HepG2 (cell line): ENCODE results near the gene XPC. TPM values are rescaled to one million over a fixed set of nuclear protein-coding genes. Genes with fewer than 3 reads are reported as not detected.

Experiments used
- AKAP8 ChIP-seq: sonication (generic); formaldehyde crosslinking; IDR thresholded peaks from 2 replicates; pipeline ENCODE4 v1.5.1; 2020; ENCODE audit warnings: mild to moderate bottlenecking, missing genetic modification reagents
- ARID2 ChIP-seq: sonication (generic); formaldehyde crosslinking; IDR thresholded peaks from 2 replicates; pipeline ENCODE4 v1.8.1; 2022; ENCODE audit warnings: mild to moderate bottlenecking, missing genetic modification reagents, borderline replicate concordance
- CAMTA2 ChIP-seq: sonication (generic); formaldehyde crosslinking; IDR thresholded peaks from 2 replicates; pipeline ENCODE4 v1.4.0; 2020; ENCODE audit warnings: mild to moderate bottlenecking, missing genetic modification reagents, borderline replicate concordance
- ETV6 ChIP-seq: sonication (generic); formaldehyde crosslinking; conservative IDR thresholded peaks from 2 replicates; pipeline ENCODE4 v1.4.0; 2020; ENCODE audit warnings: missing genetic modification reagents
- MLLT10 ChIP-seq: sonication (generic); formaldehyde crosslinking; IDR thresholded peaks from 2 replicates; pipeline ENCODE4 v1.4.0; 2020; ENCODE audit warnings: missing genetic modification reagents
- NFKB2 ChIP-seq: sonication (generic); formaldehyde crosslinking; IDR thresholded peaks from 2 replicates; pipeline ENCODE4 v1.4.0; 2020; ENCODE audit warnings: missing genetic modification reagents, borderline replicate concordance
- PAF1 ChIP-seq: IDR thresholded peaks from 2 replicates; pipeline ENCODE4 v1.6.1; 2016; ENCODE audit warnings: missing genetic modification reagents, missing compliant biosample characterization
- POLR2A ChIP-seq, 2 experiments: IDR thresholded peaks; 2 replicates each; pipeline ENCODE4 v1.6.1; 2011; ENCODE audit warnings: low read depth in 2 of 2, low read length in 2 of 2, mild to moderate bottlenecking in 1 of 2, moderate library complexity in 1 of 2; ENCODE audit not compliant: insufficient read depth in 1 of 2
- RFXANK ChIP-seq: IDR thresholded peaks from 2 replicates; pipeline ENCODE4 v1.6.1; 2016
- SYNCRIP ChIP-seq: fragments of 200-400 bp; formaldehyde crosslinking; IDR thresholded peaks from 2 replicates; pipeline ENCODE4 v1.6.1; 2018; ENCODE audit warnings: mild to moderate bottlenecking, low read depth, low read length; ENCODE audit not compliant: insufficient read depth
- TGIF2 ChIP-seq: IDR thresholded peaks from 2 replicates; pipeline ENCODE4 v1.6.1; 2016; ENCODE audit warnings: control low read depth, missing compliant biosample characterization
- ZMYM3 ChIP-seq: sonication (generic); formaldehyde crosslinking; IDR thresholded peaks from 2 replicates; pipeline ENCODE4 v1.5.1; 2020; ENCODE audit warnings: mild to moderate bottlenecking, missing genetic modification reagents
- ZNF160 ChIP-seq: sonication (generic); formaldehyde crosslinking; IDR thresholded peaks from 2 replicates; pipeline ENCODE4 v1.8.0; 2022; ENCODE audit warnings: mild to moderate bottlenecking, inconsistent platforms, missing genetic modification reagents
- ZNF563 ChIP-seq: sonication (generic); formaldehyde crosslinking; IDR thresholded peaks from 2 replicates; pipeline ENCODE4 v1.8.0; 2022; ENCODE audit warnings: mild to moderate bottlenecking, moderate library complexity, missing genetic modification reagents
- polyA plus RNA-seq, 8 experiments: library from polyadenylated mRNA; depleted of rRNA in 3 of 8; stranded (reverse) in 7 of 8; unstranded in 1 of 8; fragments of >200 nt; fragmentation: Illumina TruSeq in 4 of 8; extraction: Trizol in 4 of 8; gene quantifications; 2 replicates each; pipeline versions ENCODE4 v1.2.1 to v1.2.3, GENCODE V29; 2011 to 2016; ENCODE audit warnings: low read depth in 4 of 8, missing spikeins in 1 of 8, mixed read lengths in 1 of 8; ENCODE audit not compliant: insufficient read depth in 1 of 8
- total RNA-seq, 5 experiments: library from RNA; depleted of rRNA; stranded (reverse); fragments of >200 nt; fragmentation: Illumina TruSeq; extraction: Trizol; gene quantifications; 2 replicates each; pipeline ENCODE4 v1.2.3, GENCODE V29; 2016; ENCODE audit warnings: low read depth in 1 of 5
- TF ChIP-seq, protein P1 (sequence below): sonication (generic); formaldehyde crosslinking; IDR thresholded peaks from 2 replicates; pipeline ENCODE4 v1.4.0; 2020; ENCODE audit warnings: missing genetic modification reagents
- TF ChIP-seq, protein P2 (sequence below): sonication (generic); formaldehyde crosslinking; IDR thresholded peaks from 2 replicates; pipeline ENCODE4 v1.4.0; 2020; ENCODE audit warnings: missing genetic modification reagents
- TF ChIP-seq, protein P3 (sequence below): sonication (generic); formaldehyde crosslinking; IDR thresholded peaks from 2 replicates; pipeline ENCODE4 v1.5.0; 2020; ENCODE audit warnings: mild to moderate bottlenecking, missing genetic modification reagents, borderline replicate concordance
- TF ChIP-seq, protein P4 (sequence below): sonication (generic); formaldehyde crosslinking; conservative IDR thresholded peaks from 2 replicates; pipeline ENCODE4 v1.4.0; 2020; ENCODE audit warnings: missing genetic modification reagents

XPC gene
- total and polyA plus RNA-seq, 2 of the 13 experiments (the other 11 are each of a cell fraction or from before 2014, with no cell fraction given), result 9.4 to 24.1 TPM

DNA sequence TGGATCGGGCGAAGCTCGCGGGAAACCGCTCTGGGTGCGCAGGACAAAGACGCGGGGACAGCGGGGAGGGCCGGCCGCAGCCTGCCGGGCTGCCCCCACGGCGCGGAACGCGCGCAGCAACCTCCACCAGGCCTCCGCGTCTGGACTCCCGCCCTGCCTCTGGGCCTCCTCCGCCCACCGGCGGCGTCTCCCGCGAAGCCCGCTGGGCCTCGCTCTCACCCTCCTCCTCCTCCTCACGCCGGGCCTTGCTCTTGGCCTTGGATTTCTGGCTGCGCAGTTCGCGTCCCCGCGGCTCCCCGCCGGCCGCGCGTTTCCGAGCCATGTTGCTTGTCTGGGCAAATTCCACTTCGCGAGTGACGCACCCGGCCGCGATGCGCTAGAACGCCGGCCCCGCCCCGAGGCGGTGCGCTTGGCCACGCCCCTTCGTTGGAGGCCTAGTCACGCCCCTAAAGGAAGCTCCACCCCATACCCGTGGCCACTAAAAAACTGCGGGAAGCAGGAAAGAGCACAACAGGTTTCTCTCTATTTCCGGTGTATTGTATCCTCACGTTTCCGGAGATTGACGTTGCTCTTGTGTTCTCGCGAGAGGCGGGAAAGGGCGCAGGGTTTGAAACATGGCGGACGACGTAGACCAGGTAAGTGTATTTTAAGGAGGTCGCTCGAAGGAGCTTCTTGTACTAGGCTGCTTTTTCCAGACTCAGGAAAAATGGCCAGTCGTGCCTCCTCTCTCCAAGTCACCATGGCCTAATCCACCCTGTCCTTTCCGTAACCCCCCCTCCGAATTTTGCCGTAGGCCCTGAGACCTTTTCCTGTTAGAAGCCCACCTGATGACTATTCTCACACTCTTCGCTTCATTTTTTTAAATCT lies at the start of gene XPC, which contains the start of gene LSM3 (continued):
- TF ChIP-seq, protein P1, sequence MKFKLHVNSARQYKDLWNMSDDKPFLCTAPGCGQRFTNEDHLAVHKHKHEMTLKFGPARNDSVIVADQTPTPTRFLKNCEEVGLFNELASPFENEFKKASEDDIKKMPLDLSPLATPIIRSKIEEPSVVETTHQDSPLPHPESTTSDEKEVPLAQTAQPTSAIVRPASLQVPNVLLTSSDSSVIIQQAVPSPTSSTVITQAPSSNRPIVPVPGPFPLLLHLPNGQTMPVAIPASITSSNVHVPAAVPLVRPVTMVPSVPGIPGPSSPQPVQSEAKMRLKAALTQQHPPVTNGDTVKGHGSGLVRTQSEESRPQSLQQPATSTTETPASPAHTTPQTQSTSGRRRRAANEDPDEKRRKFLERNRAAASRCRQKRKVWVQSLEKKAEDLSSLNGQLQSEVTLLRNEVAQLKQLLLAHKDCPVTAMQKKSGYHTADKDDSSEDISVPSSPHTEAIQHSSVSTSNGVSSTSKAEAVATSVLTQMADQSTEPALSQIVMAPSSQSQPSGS (CRISPR knock-in tag), result no peak
- no peak for TF ChIP-seq AKAP8
- TF ChIP-seq TGIF2, result peak; percentile 71
- TF ChIP-seq NFKB2 (CRISPR knock-in tag), result peak; percentile 86; the same call in 1 of the 2 replicates
- TF ChIP-seq ARID2, result no peak; the same call in 1 of the 2 replicates
- peak; percentile 95; the same call in 1 of the 2 replicates for TF ChIP-seq ZNF563 (CRISPR knock-in tag)
- TF ChIP-seq ZMYM3 (CRISPR knock-in tag), result 0 out of 2 replicates have a peak, but pooled peaks have one; percentile 38
- TF ChIP-seq SYNCRIP, result no peak
- no peak for TF ChIP-seq PAF1 (CRISPR knock-in tag)
- TF ChIP-seq, protein P2, sequence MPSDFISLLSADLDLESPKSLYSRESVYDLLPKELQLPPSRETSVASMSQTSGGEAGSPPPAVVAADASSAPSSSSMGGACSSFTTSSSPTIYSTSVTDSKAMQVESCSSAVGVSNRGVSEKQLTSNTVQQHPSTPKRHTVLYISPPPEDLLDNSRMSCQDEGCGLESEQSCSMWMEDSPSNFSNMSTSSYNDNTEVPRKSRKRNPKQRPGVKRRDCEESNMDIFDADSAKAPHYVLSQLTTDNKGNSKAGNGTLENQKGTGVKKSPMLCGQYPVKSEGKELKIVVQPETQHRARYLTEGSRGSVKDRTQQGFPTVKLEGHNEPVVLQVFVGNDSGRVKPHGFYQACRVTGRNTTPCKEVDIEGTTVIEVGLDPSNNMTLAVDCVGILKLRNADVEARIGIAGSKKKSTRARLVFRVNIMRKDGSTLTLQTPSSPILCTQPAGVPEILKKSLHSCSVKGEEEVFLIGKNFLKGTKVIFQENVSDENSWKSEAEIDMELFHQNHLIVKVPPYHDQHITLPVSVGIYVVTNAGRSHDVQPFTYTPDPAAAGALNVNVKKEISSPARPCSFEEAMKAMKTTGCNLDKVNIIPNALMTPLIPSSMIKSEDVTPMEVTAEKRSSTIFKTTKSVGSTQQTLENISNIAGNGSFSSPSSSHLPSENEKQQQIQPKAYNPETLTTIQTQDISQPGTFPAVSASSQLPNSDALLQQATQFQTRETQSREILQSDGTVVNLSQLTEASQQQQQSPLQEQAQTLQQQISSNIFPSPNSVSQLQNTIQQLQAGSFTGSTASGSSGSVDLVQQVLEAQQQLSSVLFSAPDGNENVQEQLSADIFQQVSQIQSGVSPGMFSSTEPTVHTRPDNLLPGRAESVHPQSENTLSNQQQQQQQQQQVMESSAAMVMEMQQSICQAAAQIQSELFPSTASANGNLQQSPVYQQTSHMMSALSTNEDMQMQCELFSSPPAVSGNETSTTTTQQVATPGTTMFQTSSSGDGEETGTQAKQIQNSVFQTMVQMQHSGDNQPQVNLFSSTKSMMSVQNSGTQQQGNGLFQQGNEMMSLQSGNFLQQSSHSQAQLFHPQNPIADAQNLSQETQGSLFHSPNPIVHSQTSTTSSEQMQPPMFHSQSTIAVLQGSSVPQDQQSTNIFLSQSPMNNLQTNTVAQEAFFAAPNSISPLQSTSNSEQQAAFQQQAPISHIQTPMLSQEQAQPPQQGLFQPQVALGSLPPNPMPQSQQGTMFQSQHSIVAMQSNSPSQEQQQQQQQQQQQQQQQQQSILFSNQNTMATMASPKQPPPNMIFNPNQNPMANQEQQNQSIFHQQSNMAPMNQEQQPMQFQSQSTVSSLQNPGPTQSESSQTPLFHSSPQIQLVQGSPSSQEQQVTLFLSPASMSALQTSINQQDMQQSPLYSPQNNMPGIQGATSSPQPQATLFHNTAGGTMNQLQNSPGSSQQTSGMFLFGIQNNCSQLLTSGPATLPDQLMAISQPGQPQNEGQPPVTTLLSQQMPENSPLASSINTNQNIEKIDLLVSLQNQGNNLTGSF, result no peak; the same call in 1 of the 2 replicates
- peak; percentile 30; the same call in 1 of the 2 replicates for TF ChIP-seq ETV6 (CRISPR knock-in tag)
- TF ChIP-seq, protein P3, sequence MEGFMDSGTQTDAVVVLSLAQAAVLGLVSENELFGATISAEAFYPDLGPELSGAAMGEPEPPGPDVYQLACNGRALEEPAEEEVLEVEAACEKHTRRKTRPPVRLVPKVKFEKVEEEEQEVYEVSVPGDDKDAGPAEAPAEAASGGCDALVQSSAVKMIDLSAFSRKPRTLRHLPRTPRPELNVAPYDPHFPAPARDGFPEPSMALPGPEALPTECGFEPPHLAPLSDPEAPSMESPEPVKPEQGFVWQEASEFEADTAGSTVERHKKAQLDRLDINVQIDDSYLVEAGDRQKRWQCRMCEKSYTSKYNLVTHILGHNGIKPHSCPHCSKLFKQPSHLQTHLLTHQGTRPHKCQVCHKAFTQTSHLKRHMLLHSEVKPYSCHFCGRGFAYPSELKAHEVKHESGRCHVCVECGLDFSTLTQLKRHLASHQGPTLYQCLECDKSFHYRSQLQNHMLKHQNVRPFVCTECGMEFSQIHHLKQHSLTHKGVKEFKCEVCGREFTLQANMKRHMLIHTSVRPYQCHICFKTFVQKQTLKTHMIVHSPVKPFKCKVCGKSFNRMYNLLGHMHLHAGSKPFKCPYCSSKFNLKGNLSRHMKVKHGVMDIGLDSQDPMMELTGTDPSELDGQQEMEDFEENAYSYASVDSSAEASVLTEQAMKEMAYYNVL (CRISPR knock-in tag), result peak; percentile 81; the same call in 1 of the 2 replicates
- TF ChIP-seq MLLT10 (CRISPR knock-in tag), result no peak
- no peak; the same call in 1 of the 2 replicates for TF ChIP-seq ZNF160 (CRISPR knock-in tag)
- peak; percentile 83 to 91 for TF ChIP-seq POLR2A (IDR thresholded peaks at IDR 0.05; ENCODE audit: insufficient read depth in 1 of 2, low read depth in 2 of 2, low read length in 2 of 2)
- TF ChIP-seq RFXANK (CRISPR knock-in tag), result no peak
- TF ChIP-seq, protein P4, sequence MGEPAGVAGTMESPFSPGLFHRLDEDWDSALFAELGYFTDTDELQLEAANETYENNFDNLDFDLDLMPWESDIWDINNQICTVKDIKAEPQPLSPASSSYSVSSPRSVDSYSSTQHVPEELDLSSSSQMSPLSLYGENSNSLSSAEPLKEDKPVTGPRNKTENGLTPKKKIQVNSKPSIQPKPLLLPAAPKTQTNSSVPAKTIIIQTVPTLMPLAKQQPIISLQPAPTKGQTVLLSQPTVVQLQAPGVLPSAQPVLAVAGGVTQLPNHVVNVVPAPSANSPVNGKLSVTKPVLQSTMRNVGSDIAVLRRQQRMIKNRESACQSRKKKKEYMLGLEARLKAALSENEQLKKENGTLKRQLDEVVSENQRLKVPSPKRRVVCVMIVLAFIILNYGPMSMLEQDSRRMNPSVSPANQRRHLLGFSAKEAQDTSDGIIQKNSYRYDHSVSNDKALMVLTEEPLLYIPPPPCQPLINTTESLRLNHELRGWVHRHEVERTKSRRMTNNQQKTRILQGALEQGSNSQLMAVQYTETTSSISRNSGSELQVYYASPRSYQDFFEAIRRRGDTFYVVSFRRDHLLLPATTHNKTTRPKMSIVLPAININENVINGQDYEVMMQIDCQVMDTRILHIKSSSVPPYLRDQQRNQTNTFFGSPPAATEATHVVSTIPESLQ (CRISPR knock-in tag), result no peak
- TF ChIP-seq CAMTA2 (CRISPR knock-in tag), result peak; percentile 72
